Measurements from ENCODE around the gene CENPU. TPM values are rescaled to one million over a fixed set of nuclear protein-coding genes. Genes with fewer than 3 reads are reported as not detected.

Gene CENPU
- total and polyA plus RNA-seq, 2 of the 13 experiments (the other 11 are each of a cell fraction or from before 2014, with no cell fraction given) = 11.7 to 35.8 TPM

DNA sequence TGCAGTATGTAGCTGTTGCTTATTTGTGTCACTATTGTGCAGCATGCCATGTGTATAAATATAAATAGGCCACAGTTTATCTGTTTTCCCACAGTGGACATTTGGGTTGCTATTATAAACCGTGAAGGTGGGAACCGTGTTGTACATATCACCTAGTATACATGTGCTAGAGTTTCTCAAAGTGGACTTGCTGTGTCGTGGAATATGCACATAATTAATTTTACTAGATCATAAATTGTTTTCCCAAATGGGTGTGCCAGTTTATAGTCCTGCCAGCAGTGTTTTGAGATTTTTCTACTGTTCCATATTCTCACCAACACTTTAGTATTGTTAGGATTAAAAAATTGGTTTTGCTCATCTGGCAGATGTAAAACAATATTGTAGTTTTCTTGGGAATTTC is 45.9 kb downstream of the CENPU start (continued):
- TF ChIP-seq ZFP91 (CRISPR knock-in tag; IDR thresholded peaks at IDR 0.05; ENCODE audit: borderline replicate concordance) (no peak), ZNF18 (CRISPR knock-in tag; IDR thresholded peaks at IDR 0.05; ENCODE audit: insufficient replicate concordance) (no peak)

GRCh38 chr4:184684491-184685189 is 49.3 kb downstream of the CENPU start:
- in situ Hi-C loops (cut with HindIII; ENCODE audit: extremely low pct_ligation_motif_present, low pct_unique_long_range_greater_than_20kb) = no loop called here

More at GRCh38 chr4:184684491-184685189, 49.3 kb downstream of the CENPU start:
- Histone ChIP-seq H3K4me2 (ENCODE audit: low read depth, low read length) (no peak overlapping the region), H3K4me3 (replicated peaks in 1 of 3; ENCODE audit: insufficient read depth in 1 of 3, low read depth in 2 of 3, low read length in 3 of 3) (no peak overlapping the region), H3K9ac (ENCODE audit: insufficient read depth, low read depth, low read length) (no peak overlapping the region), H3K4me1 (ENCODE audit: insufficient read depth, low read length) (no peaks in the 10 kb centered on the region), H3K79me2 (ENCODE audit: insufficient read depth, low read length) (no peaks in the 10 kb centered on the region), H4K20me1 (ENCODE audit: insufficient read depth, low read length) (no peaks in the 10 kb centered on the region), H3K36me3 (replicated peaks in 1 of 2; ENCODE audit: control insufficient read depth in 1 of 2, insufficient read depth in 2 of 2, low read length in 2 of 2) (0 out of 5 replicates have a peak, but pooled peaks cover 0 to 2% of the 10 kb centered on the region in 2 experiments), H2AFZ (ENCODE audit: low read length) (no peak overlapping the region), H3K27me3 (ENCODE audit: control insufficient read depth in 1 of 2, insufficient read depth in 2 of 2, low read length in 2 of 2) (no peaks in the 10 kb centered on the region; a peak in 1 of 5 replicates), H3K27ac (ENCODE audit: extremely low read length, insufficient read depth, low read length) (no peak overlapping the region), H3K9me3 (ENCODE audit: low read length) (no peaks in the 10 kb centered on the region)
- no peak for ATAC-seq
- POLR2A ChIA-PET = no interaction called here
- WGBS (ENCODE audit: low lambda C conversion rate) = 94% methylated on average over 5 of the region's 5 CpGs
- TF ChIP-seq ZNF672 (CRISPR knock-in tag; IDR thresholded peaks at IDR 0.05) (no peak), ZNF33A (CRISPR knock-in tag; IDR thresholded peaks at IDR 0.05; ENCODE audit: borderline replicate concordance) (no peak), RNF2 (conservative IDR thresholded peaks at IDR 0.05; ENCODE audit: low read depth) (no peak), ZNF18 (CRISPR knock-in tag; IDR thresholded peaks at IDR 0.05; ENCODE audit: insufficient replicate concordance) (no peak), CBFB (CRISPR knock-in tag; IDR thresholded peaks at IDR 0.05) (no peak), TIGD3 (CRISPR knock-in tag; IDR thresholded peaks at IDR 0.05; ENCODE audit: borderline replicate concordance) (no peak), KLF15 (CRISPR knock-in tag; IDR thresholded peaks at IDR 0.05; ENCODE audit: borderline replicate concordance) (no peak)
- intact Hi-C loops (cut with micrococcal nuclease; ENCODE audit: unreplicated experiment) = no loop called here
- BruUV-seq (replicated peaks) = no TSS peak
- no peak for DNase-seq (ENCODE audit: low spot score)
- CTCF ChIA-PET (ENCODE audit: low intra/inter-chr PET ratio, low total read pairs) = no interaction called here
- FAIRE-seq = no peak
